ENCODE results near the gene CEP104.
A peak's percentile ranks its signal among the peaks of the same experiment; 100 is the strongest.

The CEP104 gene

GRCh38 chr1:3799976-3800685 lies 56.9 kb downstream of the CEP104 start:
- DNase-seq (ENCODE audit: low read depth), result no peak

DNA sequence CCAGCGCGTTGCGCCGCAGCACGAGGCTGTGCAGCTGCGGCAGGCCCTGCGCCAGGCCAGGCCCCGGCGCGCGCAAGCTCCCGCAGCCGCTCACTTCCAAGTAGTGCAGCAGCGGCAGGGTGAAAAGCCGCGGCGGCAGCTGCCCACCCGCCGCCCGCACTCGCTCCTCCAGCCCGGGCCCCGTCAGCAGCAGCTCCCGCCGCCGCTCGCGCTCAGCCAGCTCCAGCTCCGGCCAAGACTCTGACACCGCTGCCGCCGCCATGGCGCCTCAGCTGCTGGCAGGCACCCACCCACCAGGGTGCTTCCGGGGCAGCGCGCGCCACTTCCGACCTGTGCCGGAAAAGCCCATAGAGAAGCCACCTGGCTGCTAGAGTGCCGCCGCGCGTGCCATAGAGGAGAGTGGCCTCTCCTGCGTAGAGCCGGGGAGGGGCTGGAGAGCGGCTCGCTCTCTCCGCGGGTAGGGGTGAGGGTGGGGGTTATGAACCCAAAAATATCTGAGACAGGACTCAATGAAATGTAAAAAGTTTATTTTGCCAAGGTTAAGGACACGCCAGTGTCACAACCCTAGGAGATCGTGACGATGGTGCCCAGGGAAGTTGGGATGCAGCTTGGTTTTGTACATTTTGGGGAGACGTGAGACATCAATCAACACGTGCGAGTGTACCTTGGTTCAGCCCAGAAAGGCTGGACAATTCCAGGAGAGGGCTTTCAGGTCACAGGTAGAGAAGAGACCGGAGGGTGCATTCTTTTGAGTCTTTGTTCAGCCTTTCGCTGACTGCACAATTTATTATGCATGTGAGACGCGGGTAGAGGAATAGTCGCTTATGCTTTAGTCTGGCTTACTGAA lies 60.6 kb downstream of the CEP104 start, which contains the start of gene LRRC47:
Gene LRRC47, minus strand, starts transcription at position 284 of the 847 bp plus-strand sequence. Its CDS starts 22 bp downstream, at position 262.
- peak; percentile 93 for DNase-seq (ENCODE audit: low read depth)

GRCh38 chr1:3795453-3796214 lies 61.4 kb downstream of the CEP104 start:
- no peak for DNase-seq (ENCODE audit: low read depth)

DNA sequence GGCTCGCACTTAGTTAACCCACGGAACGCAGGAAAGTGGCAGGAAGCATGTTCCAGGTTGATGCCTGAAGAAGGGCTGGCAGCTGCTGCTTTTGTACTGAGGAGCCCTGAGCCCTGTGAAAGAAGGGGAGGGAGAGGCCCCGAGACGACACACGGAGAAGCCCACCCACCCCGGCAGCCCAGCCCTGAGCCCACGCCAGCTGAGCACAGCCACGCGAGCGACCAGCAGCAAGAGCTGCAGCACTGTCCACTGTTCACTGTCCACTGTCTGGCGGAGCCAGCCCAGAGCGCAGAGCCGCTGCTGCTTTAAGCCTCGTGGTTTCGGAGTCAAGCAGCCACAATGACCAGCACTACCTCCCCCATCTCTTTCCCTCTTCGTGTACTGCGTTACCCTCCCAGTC lies 66.1 kb downstream of the CEP104 start:
- DNase-seq (ENCODE audit: low read depth), result no peak

GRCh38 chr1:3790500-3790923 lies 66.5 kb downstream of the CEP104 start:
- DNase-seq (ENCODE audit: low read depth), result no peak

- no peak for DNase-seq (ENCODE audit: low read depth)
Measured at GRCh38 chr1:3789421-3790300, 67.3 kb downstream of the CEP104 start.

DNA sequence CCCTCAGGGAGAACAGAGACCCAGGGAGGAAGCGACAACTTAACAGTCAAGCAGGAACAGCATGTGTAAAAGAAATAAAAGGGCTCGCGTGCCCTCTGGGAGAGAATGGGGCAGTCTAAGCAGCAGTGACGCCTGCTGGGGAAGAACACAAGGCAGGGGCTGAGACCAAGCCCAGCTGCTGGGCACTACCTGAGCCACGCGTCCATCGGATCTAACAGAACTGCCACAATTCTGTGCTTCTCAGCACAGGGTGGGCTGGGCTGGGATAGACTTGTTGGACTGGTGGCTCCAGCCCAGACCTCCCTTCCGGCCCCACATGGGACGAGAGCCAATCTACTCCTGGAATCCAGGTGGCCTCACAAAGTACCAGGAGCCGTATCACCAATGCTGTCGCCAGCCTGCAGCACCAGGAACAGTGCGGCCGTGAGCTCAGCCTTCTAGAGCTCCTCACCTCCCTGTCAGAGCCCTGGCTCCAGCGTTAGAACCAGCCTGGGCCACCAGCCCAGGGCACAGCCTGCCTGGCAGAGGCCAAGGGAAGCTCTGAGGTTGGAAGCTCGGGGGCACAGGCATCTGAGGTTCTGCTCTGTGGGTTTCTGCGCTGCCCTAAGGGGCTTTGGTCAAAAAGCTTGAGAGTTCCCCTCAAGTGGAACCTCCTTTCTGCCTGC lies 68.1 kb downstream of the CEP104 start:
- DNase-seq (ENCODE audit: low read depth), result no peak

DNA sequence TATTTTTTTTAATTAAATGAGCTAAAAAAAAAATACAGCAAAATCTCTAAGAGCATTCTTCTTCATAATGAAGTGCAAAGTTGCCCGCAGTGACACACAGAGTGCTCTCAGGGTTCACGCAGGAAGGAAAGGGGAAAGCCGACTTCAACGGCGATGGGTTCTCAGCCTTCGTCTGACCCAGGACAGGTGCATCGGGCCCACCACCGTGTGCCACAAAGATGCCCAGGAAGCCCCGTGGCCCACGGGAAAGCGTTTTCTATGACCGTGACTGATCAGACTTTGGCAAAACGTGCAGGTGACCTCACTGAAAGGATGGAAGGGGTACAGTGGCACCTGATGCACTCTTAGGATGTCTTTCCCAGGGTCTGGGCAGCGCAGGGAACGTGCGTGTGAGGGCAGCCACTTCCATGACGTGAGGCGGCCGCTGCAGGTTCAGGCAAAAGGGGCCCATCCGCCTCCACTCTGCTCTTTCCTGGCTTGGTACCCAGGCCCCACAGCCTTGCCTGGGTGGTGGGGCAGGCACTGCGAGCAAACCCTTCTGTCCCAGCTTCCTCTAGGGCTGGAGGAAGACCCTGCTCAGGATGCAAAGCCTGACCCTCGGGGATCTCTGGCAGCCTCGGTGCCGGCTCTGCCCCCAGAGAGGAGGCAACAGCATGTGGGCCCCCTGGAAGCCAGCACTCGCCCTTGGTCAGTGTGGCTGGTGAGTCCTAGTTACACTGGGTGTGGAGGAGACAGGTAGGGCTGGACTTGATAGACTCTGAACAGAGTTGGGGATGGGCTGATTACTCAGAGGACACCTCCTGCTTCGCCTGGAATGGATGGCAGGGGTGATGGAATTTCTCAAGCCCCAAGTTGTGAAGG lies 69.0 kb downstream of the CEP104 start:
- DNase-seq (ENCODE audit: low read depth), result no peak

DNA sequence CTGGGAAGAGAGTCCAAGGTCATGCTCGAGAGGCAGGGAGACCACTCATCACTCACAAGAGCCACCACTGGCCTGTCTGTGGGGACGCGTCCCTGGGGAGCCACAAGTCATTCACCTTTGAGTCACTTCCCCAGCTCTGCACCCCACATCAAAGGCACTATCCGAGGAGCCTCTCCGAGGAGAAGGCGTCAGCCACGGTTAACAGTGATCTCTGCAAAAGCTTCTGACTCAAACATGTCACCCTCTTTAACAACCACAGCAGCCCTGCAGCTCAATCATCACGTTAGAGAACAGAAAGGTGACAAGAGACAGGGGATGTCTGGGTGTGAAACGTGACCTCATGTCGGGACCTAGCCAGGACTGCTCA lies 69.7 kb downstream of the CEP104 start:
- no peak for DNase-seq (ENCODE audit: low read depth)

GRCh38 chr1:3786468-3787348 lies 70.3 kb downstream of the CEP104 start:
- no peak for DNase-seq (ENCODE audit: low read depth)

- no peak for DNase-seq (ENCODE audit: low read depth)
Measured at GRCh38 chr1:3785456-3786157, 71.4 kb downstream of the CEP104 start.

DNA sequence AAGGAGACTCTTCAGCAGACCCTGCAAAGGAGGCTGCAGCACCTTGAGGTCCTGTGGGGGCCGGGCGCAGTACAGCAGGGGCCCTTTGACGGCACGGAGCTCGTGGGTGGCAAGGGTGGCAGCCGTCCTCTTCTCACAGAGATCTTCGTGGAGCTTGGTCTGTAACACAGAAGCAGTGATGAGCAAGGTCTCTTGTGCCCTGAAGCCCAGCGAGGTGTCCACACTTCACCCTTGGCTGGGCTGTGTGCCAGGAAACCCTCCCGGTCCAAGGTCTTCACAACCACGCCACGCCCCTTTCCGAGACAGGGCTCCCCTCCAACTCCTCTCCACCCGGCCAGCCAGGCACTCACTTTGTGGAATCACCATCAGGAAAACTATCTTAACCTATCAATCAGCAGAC lies 72.0 kb downstream of the CEP104 start:
- no peak for DNase-seq (ENCODE audit: low read depth)

DNA sequence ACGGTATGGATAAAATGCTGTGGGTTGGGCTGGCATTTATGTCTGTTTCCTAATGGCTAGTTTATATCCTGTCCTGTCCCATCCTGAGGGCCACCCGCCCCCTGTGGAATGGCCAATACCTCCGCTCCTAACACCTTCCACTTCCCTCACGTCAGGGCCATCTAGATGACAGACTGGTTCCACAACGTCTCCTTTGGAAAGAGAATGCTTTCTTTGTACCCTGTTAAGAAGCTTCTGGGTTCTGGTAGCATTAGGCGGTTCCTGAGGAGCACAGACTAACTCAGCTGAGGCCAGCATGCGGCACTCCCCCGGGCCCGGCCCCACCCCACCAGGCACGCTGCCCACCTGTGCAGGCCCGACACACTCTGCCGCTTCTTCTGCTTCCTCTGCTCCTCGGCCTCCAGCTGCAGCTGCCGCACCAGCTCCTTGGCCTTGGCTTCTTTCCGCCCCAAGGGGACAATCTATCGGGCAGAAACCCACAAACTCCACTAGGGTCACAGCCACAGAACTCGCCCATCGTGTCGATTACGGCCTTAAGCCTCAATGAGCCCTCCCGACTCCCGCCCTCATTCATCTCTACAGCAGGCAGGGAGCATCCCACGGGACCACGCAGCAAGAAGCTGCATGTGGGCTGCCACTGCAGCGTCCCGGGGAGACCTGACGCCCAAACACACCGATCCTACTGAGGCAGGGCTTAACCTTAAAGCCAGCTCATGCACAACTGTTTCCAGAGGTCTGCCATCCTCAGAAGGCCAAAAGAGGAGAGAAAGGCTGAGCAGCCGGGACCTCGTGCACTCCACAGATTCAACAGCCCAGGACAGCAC lies 73.1 kb downstream of the CEP104 start:
- DNase-seq (ENCODE audit: low read depth), result no peak

DNA sequence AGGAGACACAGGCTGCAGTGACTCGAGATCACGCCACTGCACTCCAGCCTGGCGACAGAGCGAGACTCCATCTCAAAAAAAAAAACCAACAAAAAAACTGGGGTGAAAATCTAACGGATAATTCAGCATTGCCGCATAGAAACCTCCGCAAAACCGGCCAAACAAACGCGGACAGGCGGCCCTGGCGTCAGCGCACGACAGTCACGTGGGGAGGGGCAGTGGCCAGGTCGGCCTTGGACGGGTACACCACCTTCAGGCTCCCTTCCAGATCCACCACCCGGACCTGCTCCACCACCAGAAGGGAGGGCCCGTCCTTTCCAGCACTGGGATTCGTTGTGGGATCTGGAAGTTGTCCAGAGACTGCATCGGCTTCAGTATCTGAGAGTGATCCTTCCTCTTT lies 76.1 kb downstream of the CEP104 start:
- DNase-seq (ENCODE audit: low read depth), result no peak

DNA sequence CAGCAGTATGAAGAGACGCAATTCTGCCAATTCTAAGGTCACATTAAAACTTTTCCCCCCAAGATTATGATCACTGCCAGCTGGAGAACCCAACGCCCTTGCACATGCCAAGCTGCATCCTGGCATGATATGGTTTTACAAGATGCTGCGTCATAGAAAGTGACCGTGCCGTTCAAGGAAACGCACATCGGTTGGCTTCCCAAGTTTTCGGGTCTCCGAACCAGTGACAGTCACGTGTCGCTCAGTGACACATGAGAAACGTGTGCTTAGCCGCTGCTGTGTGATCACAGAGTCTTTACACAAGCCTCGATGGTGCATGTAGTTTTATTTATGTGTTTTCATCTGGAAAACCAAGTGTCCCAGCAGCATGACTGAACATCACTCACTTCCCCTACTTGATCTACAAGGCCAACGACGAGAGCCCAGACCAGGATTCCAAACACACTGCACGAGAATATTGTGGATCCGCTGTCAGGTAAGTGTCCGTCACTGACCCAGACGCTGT lies 77.0 kb downstream of the CEP104 start:
- no peak for DNase-seq (ENCODE audit: low read depth)

DNA sequence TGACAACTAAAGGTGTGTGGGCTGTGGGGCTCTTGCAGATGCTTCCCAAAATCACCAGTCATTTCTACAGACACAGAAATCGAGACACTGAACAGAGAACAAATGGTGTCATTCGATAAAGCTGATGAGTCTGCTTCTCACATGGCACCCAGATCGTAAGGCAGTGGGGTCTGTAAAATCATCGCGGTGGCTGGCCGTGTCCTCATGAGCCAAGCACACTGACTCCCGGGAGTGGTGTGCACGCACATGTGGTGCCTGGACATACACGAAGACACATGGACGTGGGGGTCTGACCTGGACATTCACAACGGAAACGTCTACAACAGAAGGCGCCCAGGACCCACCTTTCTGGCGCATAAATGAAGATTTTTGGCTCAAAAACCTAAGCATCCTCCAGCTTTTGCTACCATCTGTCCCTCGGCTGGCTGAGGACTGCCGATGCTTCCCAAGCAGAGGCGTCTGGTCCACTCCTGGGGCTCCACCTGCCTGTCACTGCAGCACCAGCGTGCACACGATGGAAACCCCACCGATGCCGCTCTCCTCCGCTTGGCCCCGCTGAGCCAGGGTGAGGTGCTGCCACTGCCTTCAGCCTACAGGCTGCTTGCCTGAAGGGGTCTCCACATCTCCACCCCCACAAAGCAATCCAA lies 77.6 kb downstream of the CEP104 start:
- no peak for DNase-seq (ENCODE audit: low read depth)
